ENCODE data around the gene DENND4A.
A peak's percentile ranks its signal among the peaks of the same experiment; 100 is the strongest.

DENND4A gene

GRCh38 chr15:65789759-65790425 lies 2.2 kb downstream of the DENND4A start:
- Histone ChIP-seq H3K9me3 (ENCODE audit: control insufficient read depth, insufficient read depth, low read length) (no peaks in the 10 kb centered on the region), H3K36me3 (ENCODE audit: control insufficient read depth, low read length) (peaks cover 41% of the 10 kb centered on the region), H3K4me3 (ENCODE audit: low read length) (peak overlapping the region; percentile 88), H3K9me2 (replicated peaks; ENCODE audit: control insufficient read depth, low read length) (no peaks in the 10 kb centered on the region), H3K4me1 (ENCODE audit: control insufficient read depth, low read length) (peaks cover 63% of the 10 kb centered on the region), H3K4me2 (ENCODE audit: low read length) (peak overlapping the region; percentile 88), H3K27ac (ENCODE audit: low read depth, low read length) (peak overlapping the region; percentile 84), H3K79me2 (ENCODE audit: control insufficient read depth, low read length) (peaks cover 86% of the 10 kb centered on the region), H3K27me3 (ENCODE audit: control insufficient read depth, low read length) (no peaks in the 10 kb centered on the region), H4K20me1 (ENCODE audit: control insufficient read depth, insufficient read depth, low read depth, low read length) (no peaks in the 10 kb centered on the region), H3F3A (ENCODE audit: control insufficient read depth, insufficient read depth) (peaks cover 14% of the 10 kb centered on the region; the same call in 1 of the 2 replicates)
- TF ChIP-seq CTCF (IDR thresholded peaks at IDR 0.05; ENCODE audit: low read depth, low read length, poor library complexity, severe bottlenecking) (no peak), EZH2phosphoT487 (IDR thresholded peaks at IDR 0.05; ENCODE audit: borderline replicate concordance, low read length) (no peak)

- Histone ChIP-seq H3K36me3 (ENCODE audit: control insufficient read depth, low read length) (peaks cover 47% of the 10 kb centered on the region), H3K4me2 (ENCODE audit: low read length) (peak overlapping the region; percentile 88), H3K4me3 (ENCODE audit: low read length) (peak overlapping the region; percentile 88), H3K27ac (ENCODE audit: low read depth, low read length) (peak overlapping the region; percentile 84), H3F3A (ENCODE audit: control insufficient read depth, insufficient read depth) (peaks cover 12% of the 10 kb centered on the region; the same call in 1 of the 2 replicates), H3K9me3 (ENCODE audit: control insufficient read depth, insufficient read depth, low read length) (no peaks in the 10 kb centered on the region), H3K79me2 (ENCODE audit: control insufficient read depth, low read length) (peaks cover 94% of the 10 kb centered on the region), H3K27me3 (ENCODE audit: control insufficient read depth, low read length) (no peaks in the 10 kb centered on the region), H3K4me1 (ENCODE audit: control insufficient read depth, low read length) (peaks cover 62% of the 10 kb centered on the region), H3K9me2 (replicated peaks; ENCODE audit: control insufficient read depth, low read length) (no peaks in the 10 kb centered on the region), H4K20me1 (ENCODE audit: control insufficient read depth, insufficient read depth, low read depth, low read length) (no peaks in the 10 kb centered on the region)
- no peak for TF ChIP-seq EZH2phosphoT487 (IDR thresholded peaks at IDR 0.05; ENCODE audit: borderline replicate concordance, low read length)
- no peak for TF ChIP-seq CTCF (IDR thresholded peaks at IDR 0.05; ENCODE audit: low read depth, low read length, poor library complexity, severe bottlenecking)
Observed at GRCh38 chr15:65789105-65789504, 3.0 kb downstream of the DENND4A start.

GRCh38 chr15:65787260-65787659 lies 4.8 kb downstream of the DENND4A start:
- Histone ChIP-seq H4K20me1 (ENCODE audit: control insufficient read depth, insufficient read depth, low read depth, low read length) (no peaks in the 10 kb centered on the region), H3K36me3 (ENCODE audit: control insufficient read depth, low read length) (peaks cover 61% of the 10 kb centered on the region), H3K27ac (ENCODE audit: low read depth, low read length) (peak overlapping the region; percentile 55), H3K79me2 (ENCODE audit: control insufficient read depth, low read length) (peaks cover 96% of the 10 kb centered on the region), H3K9me2 (replicated peaks; ENCODE audit: control insufficient read depth, low read length) (no peaks in the 10 kb centered on the region), H3K4me2 (ENCODE audit: low read length) (peak overlapping the region; percentile 72), H3F3A (ENCODE audit: control insufficient read depth, insufficient read depth) (peaks cover 17% of the 10 kb centered on the region; the same call in 1 of the 2 replicates), H3K4me1 (ENCODE audit: control insufficient read depth, low read length) (peaks cover 66% of the 10 kb centered on the region), H3K4me3 (ENCODE audit: low read length) (peak overlapping the region; percentile 71), H3K27me3 (ENCODE audit: control insufficient read depth, low read length) (no peaks in the 10 kb centered on the region), H3K9me3 (ENCODE audit: control insufficient read depth, insufficient read depth, low read length) (no peaks in the 10 kb centered on the region)
- TF ChIP-seq CTCF (IDR thresholded peaks at IDR 0.05; ENCODE audit: low read depth, low read length, poor library complexity, severe bottlenecking): no peak
